ENCODE measurements around the gene GJC1. TPM values are rescaled to one million over a fixed set of nuclear protein-coding genes. Genes with fewer than 3 reads are reported as not detected.

Gene GJC1
- total and polyA plus RNA-seq, 2 of the 8 experiments (the other 6 are each of a cell fraction or from before 2014, with no cell fraction given): 29.1 to 154 TPM

DNA sequence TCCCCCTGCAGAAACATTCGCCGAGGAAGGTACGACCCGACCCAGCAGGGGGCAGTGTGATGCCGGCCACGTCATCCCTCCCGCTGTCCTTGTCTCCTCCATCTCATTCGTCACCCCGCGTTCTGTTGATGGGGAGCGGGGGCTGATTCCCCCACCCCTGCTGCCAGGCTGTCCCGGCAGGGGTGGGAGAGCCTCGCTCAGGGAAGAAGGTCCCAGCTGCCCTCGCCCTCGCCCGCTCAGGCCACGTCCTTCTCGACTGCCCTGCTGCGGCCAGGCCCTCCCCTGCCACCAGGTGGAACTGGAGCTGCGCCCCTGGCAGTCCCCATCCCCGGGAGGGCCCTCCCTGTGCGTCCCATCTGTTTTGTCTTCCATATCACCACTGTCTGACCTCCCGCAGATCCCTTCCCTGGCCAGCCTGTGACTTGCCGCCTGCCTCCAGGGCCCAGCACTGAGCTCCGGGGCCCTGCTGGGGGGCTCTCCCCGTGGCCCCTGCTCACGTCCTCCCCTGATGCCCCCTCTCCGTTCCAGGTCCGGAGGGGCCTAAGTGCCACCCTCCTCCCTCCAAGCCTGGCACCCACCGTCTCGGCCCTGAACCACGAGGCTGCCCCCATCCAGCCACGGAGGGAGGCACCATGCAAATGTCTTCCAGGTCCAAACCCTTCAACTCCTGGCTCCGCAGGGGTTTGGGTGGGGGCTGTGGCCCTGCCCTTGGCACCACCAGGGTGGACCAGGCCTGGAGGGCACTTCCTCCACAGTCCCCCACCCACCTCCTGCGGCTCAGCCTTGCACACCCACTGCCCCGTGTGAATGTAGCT is 50.7 kb downstream of the GJC1 start (continued):
- TF ChIP-seq KDM4A (IDR thresholded peaks at IDR 0.05; ENCODE audit: low read depth, low read length, severe bottlenecking) (peak; percentile 74), TCF12 (IDR thresholded peaks at IDR 0.05; ENCODE audit: low read depth, low read length) (no peak), SP4 (IDR thresholded peaks at IDR 0.05; ENCODE audit: low read length) (no peak), RFX5 (IDR thresholded peaks at IDR 0.05; ENCODE audit: borderline replicate concordance, low read depth, low read length) (no peak)

Data from H1 (cell line).